Nephron progenitor cell (in vitro differentiated cells): Measurements from ENCODE around the gene OR4E2.

Experiments
- DNase-seq: peaks from one replicate; pipeline ENCODE4 v3.0.0; 2021
- H3K27ac Mint-ChIP-seq: 2 replicates; pipeline ENCODE4 v1.8.0; 2021; ENCODE audit warnings: mild to moderate bottlenecking, moderate library complexity, mixed read lengths
- H3K27me3 Mint-ChIP-seq: 2 replicates; pipeline ENCODE4 v1.8.0; 2021; ENCODE audit warnings: mild to moderate bottlenecking, low read depth, mixed read lengths; ENCODE audit not compliant: poor library complexity
- H3K36me3 Mint-ChIP-seq: 2 replicates; pipeline ENCODE4 v1.8.0; 2021; ENCODE audit warnings: low read depth, mixed read lengths
- H3K4me1 Mint-ChIP-seq: 2 replicates; pipeline ENCODE4 v1.8.0; 2021; ENCODE audit warnings: mixed read lengths
- H3K4me3 Mint-ChIP-seq: 2 replicates; pipeline ENCODE4 v1.8.0; 2021; ENCODE audit warnings: mild to moderate bottlenecking, moderate library complexity, mixed read lengths
- H3K9me3 Mint-ChIP-seq: 2 replicates; pipeline ENCODE4 v1.8.0; 2021; ENCODE audit warnings: mild to moderate bottlenecking, moderate library complexity, mixed read lengths
- TF ChIP-seq, protein P1 (sequence below): fragments of 200-600 bp; sonication (generic); IDR thresholded peaks from 2 replicates; pipeline ENCODE4 v1.5.0; 2021; ENCODE audit warnings: antibody characterized with exemption

OR4E2 gene

DNA sequence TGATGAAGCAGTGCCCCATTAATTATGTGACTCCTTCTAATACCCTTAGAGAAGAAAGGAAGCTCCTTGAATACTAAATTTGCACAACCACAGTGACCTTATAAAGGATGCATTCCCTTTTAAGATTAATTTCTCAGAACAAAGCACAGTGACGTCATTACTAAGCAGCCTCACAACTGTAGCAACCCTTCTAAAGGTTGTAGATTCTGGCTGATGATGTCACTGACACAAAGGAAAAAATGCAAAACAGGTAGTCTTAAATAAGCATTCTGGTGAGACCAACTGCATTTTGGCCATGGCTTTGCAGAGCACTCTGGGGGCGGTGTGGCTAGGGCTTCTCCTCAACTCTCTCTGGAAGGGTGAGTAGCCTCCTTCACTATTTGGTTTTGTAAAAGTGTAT lies 58.4 kb downstream of the OR4E2 start:
- H3K27ac Mint-ChIP-seq = no peak overlapping the region
- DNase-seq = no peak
- no peak overlapping the region for H3K4me3 Mint-ChIP-seq
- TF ChIP-seq, protein P1, sequence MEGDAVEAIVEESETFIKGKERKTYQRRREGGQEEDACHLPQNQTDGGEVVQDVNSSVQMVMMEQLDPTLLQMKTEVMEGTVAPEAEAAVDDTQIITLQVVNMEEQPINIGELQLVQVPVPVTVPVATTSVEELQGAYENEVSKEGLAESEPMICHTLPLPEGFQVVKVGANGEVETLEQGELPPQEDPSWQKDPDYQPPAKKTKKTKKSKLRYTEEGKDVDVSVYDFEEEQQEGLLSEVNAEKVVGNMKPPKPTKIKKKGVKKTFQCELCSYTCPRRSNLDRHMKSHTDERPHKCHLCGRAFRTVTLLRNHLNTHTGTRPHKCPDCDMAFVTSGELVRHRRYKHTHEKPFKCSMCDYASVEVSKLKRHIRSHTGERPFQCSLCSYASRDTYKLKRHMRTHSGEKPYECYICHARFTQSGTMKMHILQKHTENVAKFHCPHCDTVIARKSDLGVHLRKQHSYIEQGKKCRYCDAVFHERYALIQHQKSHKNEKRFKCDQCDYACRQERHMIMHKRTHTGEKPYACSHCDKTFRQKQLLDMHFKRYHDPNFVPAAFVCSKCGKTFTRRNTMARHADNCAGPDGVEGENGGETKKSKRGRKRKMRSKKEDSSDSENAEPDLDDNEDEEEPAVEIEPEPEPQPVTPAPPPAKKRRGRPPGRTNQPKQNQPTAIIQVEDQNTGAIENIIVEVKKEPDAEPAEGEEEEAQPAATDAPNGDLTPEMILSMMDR = no peak
- H3K27me3 Mint-ChIP-seq = peaks cover 14% of the 10 kb centered on the region
- H3K36me3 Mint-ChIP-seq = no peaks in the 10 kb centered on the region
- H3K4me1 Mint-ChIP-seq = no peaks in the 10 kb centered on the region
- peaks cover under 1% of the 10 kb centered on the region for H3K9me3 Mint-ChIP-seq

DNA sequence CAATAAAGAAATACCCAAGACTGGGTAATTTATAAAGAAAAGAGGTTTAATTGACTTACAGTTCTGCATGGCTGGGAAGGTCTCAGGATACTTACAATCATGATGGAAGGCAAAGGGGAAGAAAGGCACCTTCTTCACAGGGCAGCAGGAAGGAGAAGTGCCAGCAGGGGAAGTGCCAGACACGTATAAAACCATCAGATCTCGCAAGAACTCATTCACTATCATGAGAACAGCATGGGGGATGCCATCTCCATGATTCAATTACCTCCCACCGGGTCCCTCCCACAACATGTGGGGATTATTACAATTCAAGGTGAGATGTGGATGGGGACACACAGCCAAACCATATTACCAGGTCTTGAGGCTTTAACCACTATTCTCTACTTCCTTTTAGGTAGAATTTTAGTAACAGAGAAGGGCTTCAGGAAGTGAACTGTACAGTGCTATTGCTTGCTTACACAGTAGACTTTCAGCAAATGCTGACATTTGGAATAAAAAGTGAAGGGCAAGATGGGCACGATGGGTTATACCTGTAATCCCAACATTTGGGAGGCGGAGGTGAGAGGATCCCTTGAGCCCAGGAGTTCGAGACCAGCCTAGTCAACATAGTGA lies 60.8 kb downstream of the OR4E2 start:
- Mint-ChIP-seq H3K4me1 (no peaks in the 10 kb centered on the region), H3K27ac (no peak overlapping the region), H3K27me3 (peaks cover 21% of the 10 kb centered on the region), H3K4me3 (no peak overlapping the region), H3K36me3 (no peaks in the 10 kb centered on the region), H3K9me3 (no peaks in the 10 kb centered on the region)
- TF ChIP-seq, protein P1 = no peak
- DNase-seq = no peak
